Measurements from ENCODE around the gene CPA2.

DNA sequence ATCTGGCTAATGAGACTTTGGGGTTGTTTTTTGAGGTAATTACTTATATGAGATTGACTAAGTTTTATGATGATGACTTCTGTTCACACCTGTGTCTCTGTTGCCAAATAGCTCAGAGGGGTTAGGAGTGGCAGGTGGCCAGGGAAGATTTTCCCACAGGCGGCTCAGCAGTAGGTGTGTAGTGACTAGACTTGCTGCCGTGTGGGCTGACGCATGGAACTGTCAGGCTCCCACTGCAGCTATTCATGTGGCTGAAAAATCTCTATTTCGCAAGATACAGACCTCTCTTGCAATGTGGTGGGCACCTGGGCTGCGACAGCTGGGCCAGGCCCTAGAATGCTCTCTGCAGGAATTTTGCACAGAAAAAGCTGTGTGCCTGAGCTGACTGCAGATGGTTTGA lies 27.7 kb downstream of the CPA2 start:
- TF ChIP-seq POLR2AphosphoS5 (IDR thresholded peaks at IDR 0.05) (no peak), POLR2A (IDR thresholded peaks at IDR 0.05) (no peak)
- TF ChIP-seq, protein P1, sequence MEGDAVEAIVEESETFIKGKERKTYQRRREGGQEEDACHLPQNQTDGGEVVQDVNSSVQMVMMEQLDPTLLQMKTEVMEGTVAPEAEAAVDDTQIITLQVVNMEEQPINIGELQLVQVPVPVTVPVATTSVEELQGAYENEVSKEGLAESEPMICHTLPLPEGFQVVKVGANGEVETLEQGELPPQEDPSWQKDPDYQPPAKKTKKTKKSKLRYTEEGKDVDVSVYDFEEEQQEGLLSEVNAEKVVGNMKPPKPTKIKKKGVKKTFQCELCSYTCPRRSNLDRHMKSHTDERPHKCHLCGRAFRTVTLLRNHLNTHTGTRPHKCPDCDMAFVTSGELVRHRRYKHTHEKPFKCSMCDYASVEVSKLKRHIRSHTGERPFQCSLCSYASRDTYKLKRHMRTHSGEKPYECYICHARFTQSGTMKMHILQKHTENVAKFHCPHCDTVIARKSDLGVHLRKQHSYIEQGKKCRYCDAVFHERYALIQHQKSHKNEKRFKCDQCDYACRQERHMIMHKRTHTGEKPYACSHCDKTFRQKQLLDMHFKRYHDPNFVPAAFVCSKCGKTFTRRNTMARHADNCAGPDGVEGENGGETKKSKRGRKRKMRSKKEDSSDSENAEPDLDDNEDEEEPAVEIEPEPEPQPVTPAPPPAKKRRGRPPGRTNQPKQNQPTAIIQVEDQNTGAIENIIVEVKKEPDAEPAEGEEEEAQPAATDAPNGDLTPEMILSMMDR (IDR thresholded peaks at IDR 0.05) = no peak

Data from sigmoid colon (tissue), 4 donors.